ENCODE measurements around the gene LPAR3. TPM values are rescaled to one million over a fixed set of nuclear protein-coding genes. Genes with fewer than 3 reads are reported as not detected.

Gene LPAR3
- total and polyA plus RNA-seq, 2 experiments from 2014 or later: 0.18 to 2.7 TPM

GRCh38 chr1:84827976-84828375 is 65.0 kb downstream of the LPAR3 start:
- Histone ChIP-seq H3K36me3 (replicated peaks; ENCODE audit: insufficient read depth, low read depth) (no peaks in the 10 kb centered on the region), H3K27me3 (no peaks in the 10 kb centered on the region), H3K9me2 (replicated peaks; ENCODE audit: insufficient read depth) (no peaks in the 10 kb centered on the region), H4K20me1 (ENCODE audit: insufficient read depth, poor library complexity, severe bottlenecking) (no peaks in the 10 kb centered on the region), H2AFZ (no peak overlapping the region), H3K9me3 (ENCODE audit: low read depth) (no peaks in the 10 kb centered on the region), H3K4me1 (ENCODE audit: insufficient read depth) (peaks cover 4% of the 10 kb centered on the region), H3K4me2 (no peak overlapping the region), H3K79me2 (no peaks in the 10 kb centered on the region), H3K4me3 (no peak overlapping the region), H3K27ac (no peak overlapping the region)
- DNase-seq (ENCODE audit: low spot score): no peak
- WGBS (ENCODE audit: low lambda C conversion rate, missing lambda C conversion rate): 76% methylated on average over 3 of the region's 3 CpGs
- TF ChIP-seq EZH2phosphoT487 (IDR thresholded peaks at IDR 0.05; ENCODE audit: low read depth, severe bottlenecking, unreplicated experiment) (no peak), CTCF (IDR thresholded peaks at IDR 0.05; ENCODE audit: poor library complexity) (no peak), EZH2 (IDR thresholded peaks at IDR 0.05; ENCODE audit: borderline replicate concordance) (no peak)

- Histone ChIP-seq H3K9me3 (ENCODE audit: low read depth) (no peaks in the 10 kb centered on the region), H3K27ac (no peak overlapping the region), H3K4me2 (no peak overlapping the region), H3K4me1 (ENCODE audit: insufficient read depth) (peaks cover 4% of the 10 kb centered on the region), H3K9me2 (replicated peaks; ENCODE audit: insufficient read depth) (no peaks in the 10 kb centered on the region), H2AFZ (no peak overlapping the region), H3K27me3 (no peaks in the 10 kb centered on the region), H3K4me3 (no peak overlapping the region), H3K36me3 (replicated peaks; ENCODE audit: insufficient read depth, low read depth) (no peaks in the 10 kb centered on the region), H3K79me2 (no peaks in the 10 kb centered on the region), H4K20me1 (ENCODE audit: insufficient read depth, poor library complexity, severe bottlenecking) (no peaks in the 10 kb centered on the region)
- TF ChIP-seq EZH2phosphoT487 (IDR thresholded peaks at IDR 0.05; ENCODE audit: low read depth, severe bottlenecking, unreplicated experiment) (no peak), EZH2 (IDR thresholded peaks at IDR 0.05; ENCODE audit: borderline replicate concordance) (no peak), CTCF (IDR thresholded peaks at IDR 0.05; ENCODE audit: poor library complexity) (no peak)
- 76% methylated on average over 3 of the region's 3 CpGs for WGBS (ENCODE audit: low lambda C conversion rate, missing lambda C conversion rate)
- no peak for DNase-seq (ENCODE audit: low spot score)
These were observed 65.5 kb downstream of the LPAR3 start for GRCh38 chr1:84827555-84827954.

- WGBS (ENCODE audit: low lambda C conversion rate, missing lambda C conversion rate): 63% methylated on average over 3 of the region's 3 CpGs
- Histone ChIP-seq H3K4me3 (no peak overlapping the region), H3K4me1 (ENCODE audit: insufficient read depth) (peaks cover 4% of the 10 kb centered on the region), H3K9me2 (replicated peaks; ENCODE audit: insufficient read depth) (no peaks in the 10 kb centered on the region), H2AFZ (no peak overlapping the region), H3K27ac (no peak overlapping the region), H3K79me2 (no peaks in the 10 kb centered on the region), H3K36me3 (replicated peaks; ENCODE audit: insufficient read depth, low read depth) (no peaks in the 10 kb centered on the region), H4K20me1 (ENCODE audit: insufficient read depth, poor library complexity, severe bottlenecking) (no peaks in the 10 kb centered on the region), H3K4me2 (no peak overlapping the region), H3K9me3 (ENCODE audit: low read depth) (no peaks in the 10 kb centered on the region), H3K27me3 (no peaks in the 10 kb centered on the region)
- TF ChIP-seq EZH2phosphoT487 (IDR thresholded peaks at IDR 0.05; ENCODE audit: low read depth, severe bottlenecking, unreplicated experiment) (no peak), EZH2 (IDR thresholded peaks at IDR 0.05; ENCODE audit: borderline replicate concordance) (no peak), CTCF (IDR thresholded peaks at IDR 0.05; ENCODE audit: poor library complexity) (no peak)
- DNase-seq (ENCODE audit: low spot score): no peak
These were observed 67.8 kb downstream of the LPAR3 start for GRCh38 chr1:84825161-84825560.

- no peaks in the 10 kb centered on the region for H3K36me3 ChIP-seq (replicated peaks; ENCODE audit: insufficient read depth, low read depth)
- no peaks in the 10 kb centered on the region for H3K27me3 ChIP-seq
- no peak overlapping the region for H2AFZ ChIP-seq
- no peaks in the 10 kb centered on the region for H4K20me1 ChIP-seq (ENCODE audit: insufficient read depth, poor library complexity, severe bottlenecking)
- no peak for TF ChIP-seq CTCF (IDR thresholded peaks at IDR 0.05; ENCODE audit: poor library complexity)
- no peak for TF ChIP-seq EZH2phosphoT487 (IDR thresholded peaks at IDR 0.05; ENCODE audit: low read depth, severe bottlenecking, unreplicated experiment)
- no peak for TF ChIP-seq EZH2 (IDR thresholded peaks at IDR 0.05; ENCODE audit: borderline replicate concordance)
- H3K79me2 ChIP-seq: no peaks in the 10 kb centered on the region
- no peaks in the 10 kb centered on the region for H3K9me3 ChIP-seq (ENCODE audit: low read depth)
- DNase-seq (ENCODE audit: low spot score): no peak
- H3K4me3 ChIP-seq: no peak overlapping the region
- 96% methylated on average over 1 of the region's 1 CpG for WGBS (ENCODE audit: low lambda C conversion rate, missing lambda C conversion rate)
- no peaks in the 10 kb centered on the region for H3K9me2 ChIP-seq (replicated peaks; ENCODE audit: insufficient read depth)
- H3K4me2 ChIP-seq: no peak overlapping the region
- no peak overlapping the region for H3K27ac ChIP-seq
- H3K4me1 ChIP-seq (ENCODE audit: insufficient read depth): peaks cover 4% of the 10 kb centered on the region
These were observed 69.0 kb downstream of the LPAR3 start for GRCh38 chr1:84823991-84824390.

Measured in hepatocyte (in vitro differentiated cells).